ENCODE measurements around the gene LEO1.

Gene LEO1

DNA sequence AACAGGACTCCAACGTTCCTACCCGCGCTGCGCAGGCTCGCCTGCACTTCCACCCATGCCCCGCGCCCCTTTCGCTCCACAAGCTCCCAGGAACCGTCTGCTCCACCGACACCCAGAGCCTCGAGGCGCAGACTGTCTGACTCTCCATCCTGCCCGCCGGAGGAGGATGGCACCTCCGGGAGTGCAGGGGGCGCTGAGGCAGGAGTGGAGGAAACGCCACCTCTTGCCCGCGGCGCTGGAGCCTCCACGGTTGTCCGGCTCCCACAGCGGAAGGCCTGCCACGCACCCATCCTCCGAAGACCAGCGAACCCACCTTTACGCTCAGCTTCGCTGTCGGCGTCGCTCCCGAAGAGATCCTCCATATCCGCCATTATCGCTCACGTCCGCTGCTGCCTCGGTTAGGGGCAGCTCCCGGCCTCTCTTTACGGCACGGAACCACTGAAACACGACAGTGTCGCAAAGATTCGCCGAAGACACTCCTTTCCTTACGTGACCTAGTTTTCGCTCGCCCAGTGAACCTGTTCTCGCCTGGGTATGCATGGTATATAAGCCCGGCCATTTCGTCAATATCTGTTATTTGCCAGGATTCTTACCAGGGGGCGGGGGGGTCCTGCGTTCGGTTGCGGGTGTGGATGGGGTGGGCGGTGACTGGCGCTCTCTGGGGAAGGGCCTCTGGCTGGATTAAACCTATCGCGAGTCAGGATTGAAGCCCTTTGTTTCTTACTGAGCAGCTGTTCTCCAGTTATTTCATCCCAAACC, at the start of gene LEO1:
LEO1 (minus strand) TSS at position 404 of the 759 bp plus-strand sequence; CDS start at position 371, 33 bp downstream.
- DNase-seq (ENCODE audit: low read depth), result peak; percentile 96

DNA sequence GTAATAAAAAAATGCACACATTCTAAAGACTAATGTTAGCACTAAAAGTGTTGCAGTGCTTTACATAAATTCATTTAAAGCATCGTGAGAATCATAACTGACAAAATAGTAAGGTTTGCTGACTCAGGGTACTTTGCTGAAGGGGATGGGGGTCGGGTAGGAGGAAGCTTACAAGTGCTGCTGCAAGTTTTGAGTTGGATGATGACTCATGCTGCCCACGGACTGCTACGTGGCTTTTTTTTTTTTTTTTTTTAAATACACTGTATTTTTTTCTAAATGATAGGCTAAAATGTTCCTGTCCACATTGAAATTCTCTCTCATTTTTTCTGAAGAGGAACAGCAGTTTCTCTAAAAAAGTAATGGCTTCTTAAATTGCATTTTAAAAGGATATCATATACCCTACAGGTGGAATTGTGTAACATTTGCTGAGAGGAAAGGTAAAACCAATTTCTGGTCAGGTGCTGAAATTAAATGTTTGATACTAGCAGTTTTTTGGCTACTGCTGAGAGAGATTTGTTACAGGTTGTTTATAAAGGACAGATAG, 49.6 kb upstream of the LEO1 start:
- DNase-seq (ENCODE audit: low read depth), result peak; percentile 95

GRCh38 chr15:52020221-52021085, 48.9 kb upstream of the LEO1 start:
- peak; percentile 22 for DNase-seq (ENCODE audit: low read depth)

GRCh38 chr15:52019394-52020220, 48.0 kb upstream of the LEO1 start:
- DNase-seq (ENCODE audit: low read depth), result peak; percentile 87

DNA sequence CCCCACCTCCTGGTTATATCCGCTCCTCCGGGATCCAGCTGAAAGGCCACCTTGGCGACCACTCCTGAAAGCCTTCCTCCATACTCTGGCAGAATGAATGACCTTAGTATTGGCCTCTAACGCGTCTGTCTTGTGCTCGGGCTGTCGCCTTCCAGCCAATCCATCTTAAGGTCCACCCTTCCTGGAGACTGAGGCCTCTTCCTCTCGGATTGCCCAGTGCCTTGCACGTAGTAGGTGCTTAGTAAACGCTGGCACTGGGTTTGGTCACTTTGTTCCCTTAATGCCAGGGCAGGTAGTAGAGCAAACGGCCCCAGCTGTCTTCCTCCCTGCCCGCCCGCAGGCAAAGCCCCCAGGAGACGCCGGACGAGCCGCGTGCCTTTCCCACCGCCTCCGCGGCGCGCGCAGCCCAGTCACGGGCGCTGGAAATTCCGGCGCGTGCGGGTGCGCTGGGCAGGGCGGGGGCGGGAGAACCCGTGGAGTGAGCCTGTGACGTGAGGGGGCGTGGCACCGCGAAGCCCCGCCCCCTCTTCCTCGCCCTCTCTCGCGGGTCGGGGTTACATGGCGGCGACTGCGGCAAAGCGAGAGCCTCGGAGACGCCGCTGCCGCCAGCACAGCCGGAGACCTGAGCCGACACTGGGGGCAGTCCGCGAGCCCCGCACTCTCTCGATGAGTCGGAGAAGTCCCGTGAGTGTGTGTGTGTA, 47.3 kb upstream of the LEO1 start, which contains the start of gene MAPK6:
MAPK6 (plus strand) TSS at position 527 of the 701 bp plus-strand sequence. CDS start 27,242 bp downstream, outside the sequence.
- peak; percentile 86 for DNase-seq (ENCODE audit: low read depth)

DNA sequence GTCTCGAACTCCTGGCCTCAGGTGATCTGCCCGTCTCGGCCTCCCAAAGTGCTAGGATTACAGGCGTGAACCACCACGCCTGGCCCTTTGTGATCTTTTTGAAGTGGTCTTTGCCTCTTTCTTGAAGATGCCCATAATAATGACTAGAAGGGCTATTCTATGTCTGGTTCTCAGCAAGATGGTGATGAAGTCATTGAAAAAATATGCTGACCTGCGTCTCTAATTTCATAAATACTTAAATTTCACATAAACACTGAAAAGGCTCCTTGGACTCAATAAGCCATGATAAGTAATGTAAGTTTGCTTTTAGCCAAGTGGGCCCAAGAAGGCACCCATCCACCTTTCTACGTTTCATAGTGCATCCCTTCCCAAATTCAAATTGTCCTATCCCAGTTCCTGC, 46.7 kb upstream of the LEO1 start:
- no peak for DNase-seq (ENCODE audit: low read depth)

- DNase-seq (ENCODE audit: low read depth), result no peak
Observed at GRCh38 chr15:52016316-52016715, 44.7 kb upstream of the LEO1 start.

- DNase-seq (ENCODE audit: low read depth), result no peak
Observed at GRCh38 chr15:52014616-52015015, 43.0 kb upstream of the LEO1 start.

- no peak for DNase-seq (ENCODE audit: low read depth)
Observed at GRCh38 chr15:52013151-52013791, 41.7 kb upstream of the LEO1 start.

- DNase-seq (ENCODE audit: low read depth), result no peak
Observed at GRCh38 chr15:52012210-52012609, 40.6 kb upstream of the LEO1 start.

DNA sequence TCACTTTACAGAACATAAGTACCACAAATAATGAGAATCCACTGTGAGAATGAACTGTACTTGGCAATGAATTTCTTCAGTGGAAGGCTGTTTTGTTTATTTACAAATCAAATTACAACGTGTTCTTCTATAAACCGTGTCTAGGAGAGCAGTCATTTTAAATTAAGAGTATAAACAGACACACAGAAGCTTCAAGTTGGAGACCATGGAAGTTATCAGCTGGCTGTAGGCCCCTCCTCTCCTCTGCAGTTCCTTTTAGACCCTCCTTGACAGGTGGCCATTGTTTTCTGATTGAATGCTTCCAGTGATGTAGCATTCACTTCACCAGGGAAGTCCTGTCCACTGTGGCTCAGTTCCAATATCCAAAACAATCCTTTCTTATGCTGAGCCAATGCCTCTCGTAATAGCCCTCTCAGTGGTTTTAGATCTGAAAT, 40.1 kb upstream of the LEO1 start:
- no peak for DNase-seq (ENCODE audit: low read depth)

- peak; percentile 68 for DNase-seq (ENCODE audit: low read depth)
Observed at GRCh38 chr15:52010633-52011595, 39.3 kb upstream of the LEO1 start.

DNA sequence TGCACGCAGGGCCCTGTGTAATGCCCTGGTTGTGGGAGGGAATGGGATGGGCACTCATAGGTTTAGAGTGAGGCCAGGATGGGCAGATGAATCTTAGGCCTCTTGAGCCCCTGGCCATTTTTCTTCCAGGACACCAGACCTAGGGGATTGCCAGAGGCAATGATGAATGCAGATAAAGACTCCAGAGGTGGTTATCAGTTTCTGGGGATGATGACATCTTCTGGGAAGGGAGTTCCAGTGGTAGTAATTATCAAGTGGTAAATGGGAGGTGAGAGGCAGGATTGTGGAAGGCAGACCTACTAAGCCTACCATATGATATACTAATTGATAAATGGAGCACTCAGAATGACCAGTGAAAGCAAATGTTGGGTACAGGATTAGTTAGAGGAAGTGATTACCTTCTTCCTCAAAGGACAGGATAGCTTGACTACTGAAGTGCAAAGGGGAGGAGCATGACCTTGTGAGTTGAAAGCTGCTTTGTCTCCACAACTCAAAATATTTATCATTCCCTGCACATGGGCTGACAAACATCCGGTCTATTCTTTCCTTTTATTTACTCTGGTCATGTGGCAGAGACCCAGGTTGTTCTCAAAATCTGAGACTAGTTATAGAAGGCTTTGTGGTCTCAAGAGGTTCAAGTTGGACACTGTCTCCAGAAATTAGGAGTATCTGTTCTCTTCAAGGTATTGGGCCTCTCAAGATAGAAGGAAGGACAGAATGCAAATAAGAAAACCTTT, 37.3 kb upstream of the LEO1 start:
- no peak for DNase-seq (ENCODE audit: low read depth)

- no peak for DNase-seq (ENCODE audit: low read depth)
Observed at GRCh38 chr15:52008359-52008697, 36.8 kb upstream of the LEO1 start.

DNA sequence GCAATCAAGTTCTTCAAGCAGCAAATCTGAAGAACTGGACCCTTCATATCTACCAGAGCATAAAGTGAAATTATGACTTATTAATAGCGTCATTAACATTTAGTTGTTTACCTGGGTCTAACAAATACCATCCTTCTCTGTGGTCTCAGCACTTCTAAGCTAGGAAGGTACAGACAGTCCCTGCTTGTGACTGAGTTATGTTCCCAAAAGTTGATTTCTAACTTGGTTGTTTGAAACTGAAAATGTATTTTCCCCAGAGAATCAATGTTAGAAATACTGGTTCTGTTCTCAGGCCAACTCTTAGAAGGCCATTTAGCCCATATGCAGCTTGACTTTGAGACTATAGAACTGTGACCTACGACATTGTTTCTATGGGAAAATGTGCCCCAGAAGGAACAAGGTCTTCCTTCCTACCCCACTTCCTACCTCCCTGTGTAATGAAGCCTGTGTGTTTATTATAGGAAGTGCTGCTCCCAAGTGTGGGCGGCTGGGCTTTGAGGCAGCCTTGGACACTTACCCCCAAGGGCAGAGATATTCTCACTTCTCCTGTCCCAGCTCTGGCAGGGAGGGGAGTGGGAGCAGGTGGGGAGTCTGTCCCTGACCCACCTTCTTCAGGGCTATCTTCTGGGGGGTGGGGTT, 35.2 kb upstream of the LEO1 start:
- no peak for DNase-seq (ENCODE audit: low read depth)

- DNase-seq (ENCODE audit: low read depth), result no peak
Observed at GRCh38 chr15:52005748-52006701, 34.4 kb upstream of the LEO1 start.

GRCh38 chr15:52004806-52005205, 33.2 kb upstream of the LEO1 start:
- DNase-seq (ENCODE audit: low read depth), result no peak

Data from fibroblast of the conjunctiva (primary cell).